Kidney (tissue), 14 donors: Measurements from ENCODE around the gene RGS1. TPM values are rescaled to one million over a fixed set of nuclear protein-coding genes. Genes with fewer than 3 reads are reported as not detected.

Experiments
- DNase-seq, 5 donors: peaks; one replicate each; pipeline ENCODE4 v3.0.0-alpha.2; 2013 to 2020
- FAIRE-seq: peaks from 2 replicates; lab custom pipeline; 2012; peaks lifted over from hg19 to GRCh38; lab: Jason Lieb, UNC
- H3K27ac ChIP-seq, 2 donors: one replicate each; pipeline ENCODE4 v1.7.0; 2013; ENCODE audit warnings: low read depth in 2 of 2, low read length in 2 of 2, inconsistent platforms in 1 of 2
- H3K27me3 ChIP-seq: one replicate; pipeline ENCODE4 v1.7.1; 2013; ENCODE audit warnings: low read length, inconsistent platforms; ENCODE audit not compliant: control insufficient read depth, insufficient read depth
- H3K36me3 ChIP-seq, 3 donors: one replicate each; pipeline versions ENCODE4 v1.7.0 to v1.7.1; 2013; ENCODE audit warnings: low read length in 3 of 3, control low read depth in 1 of 3, inconsistent platforms in 1 of 3; ENCODE audit not compliant: insufficient read depth in 3 of 3, control insufficient read depth in 2 of 3
- H3K4me1 ChIP-seq, 3 donors: one replicate each; pipeline versions ENCODE4 v1.7.0 to v1.7.1; 2013; ENCODE audit warnings: low read length in 3 of 3, inconsistent platforms in 1 of 3, low read depth in 1 of 3; ENCODE audit not compliant: control insufficient read depth in 2 of 3, insufficient read depth in 2 of 3
- H3K4me3 ChIP-seq, 3 donors: one replicate each; pipeline versions ENCODE4 v1.7.0 to v1.8.1; 2013; ENCODE audit warnings: low read length in 3 of 3, control low read depth in 1 of 3, inconsistent platforms in 1 of 3
- H3K9ac ChIP-seq, 3 donors: one replicate each; pipeline versions ENCODE4 v1.7.0 to v1.7.1; 2013; ENCODE audit warnings: low read length in 3 of 3, control low read depth in 1 of 3, inconsistent platforms in 1 of 3
- H3K9me3 ChIP-seq, 3 donors: one replicate each; pipeline versions ENCODE4 v1.7.0 to v1.7.1; 2013; ENCODE audit warnings: low read length in 3 of 3, control low read depth in 1 of 3, inconsistent platforms in 1 of 3; ENCODE audit not compliant: control insufficient read depth in 2 of 3, insufficient read depth in 1 of 3
- intact Hi-C: fragments of 100-400 bp; cut with DNase I; formaldehyde crosslinking; loops from one replicate; pipeline ENCODE4 v1.11.1; 2022
- polyA plus RNA-seq: library from polyadenylated mRNA; stranded (reverse); fragments of 350-450 nt; fragmentation: Illumina TruSeq; extraction: RNeasy Lipid Tissue Mini Kit (QIAGEN cat#74804); gene quantifications from one replicate; pipeline ENCODE4 v1.2.3, GENCODE V29; 2014; ENCODE audit warnings: low read depth, low replicate concordance; ENCODE audit not compliant: insufficient read depth
- total RNA-seq: library from RNA; stranded (reverse); fragmentation: NEBNext Ultra II Directional; extraction: Animal tissue kit (Norgen Biotek cat#: 25700); gene quantifications from one replicate; pipeline ENCODE4 v1.2.1, GENCODE V29; 2021
- TF ChIP-seq, protein P1 (sequence below): IDR thresholded peaks from 3 replicates; pipeline ENCODE4 v1.5.1; 2012; ENCODE audit warnings: mild to moderate bottlenecking, moderate library complexity, borderline replicate concordance; ENCODE audit not compliant: insufficient read depth; ENCODE audit errors: extremely low read depth
- donor health status: control.
- donor health status: control.
- donor health status: control.
- donor health status: control.
- donor health status: control.
- donor health status: DM: yes; HTN: yes; CAD: no.
- donor health status: Normal renal cell carcinoma (clear cell type).

The RGS1 gene
- total and polyA plus RNA-seq, 2 donors from 2014 or later, result 5.0 to 50.2 TPM

DNA sequence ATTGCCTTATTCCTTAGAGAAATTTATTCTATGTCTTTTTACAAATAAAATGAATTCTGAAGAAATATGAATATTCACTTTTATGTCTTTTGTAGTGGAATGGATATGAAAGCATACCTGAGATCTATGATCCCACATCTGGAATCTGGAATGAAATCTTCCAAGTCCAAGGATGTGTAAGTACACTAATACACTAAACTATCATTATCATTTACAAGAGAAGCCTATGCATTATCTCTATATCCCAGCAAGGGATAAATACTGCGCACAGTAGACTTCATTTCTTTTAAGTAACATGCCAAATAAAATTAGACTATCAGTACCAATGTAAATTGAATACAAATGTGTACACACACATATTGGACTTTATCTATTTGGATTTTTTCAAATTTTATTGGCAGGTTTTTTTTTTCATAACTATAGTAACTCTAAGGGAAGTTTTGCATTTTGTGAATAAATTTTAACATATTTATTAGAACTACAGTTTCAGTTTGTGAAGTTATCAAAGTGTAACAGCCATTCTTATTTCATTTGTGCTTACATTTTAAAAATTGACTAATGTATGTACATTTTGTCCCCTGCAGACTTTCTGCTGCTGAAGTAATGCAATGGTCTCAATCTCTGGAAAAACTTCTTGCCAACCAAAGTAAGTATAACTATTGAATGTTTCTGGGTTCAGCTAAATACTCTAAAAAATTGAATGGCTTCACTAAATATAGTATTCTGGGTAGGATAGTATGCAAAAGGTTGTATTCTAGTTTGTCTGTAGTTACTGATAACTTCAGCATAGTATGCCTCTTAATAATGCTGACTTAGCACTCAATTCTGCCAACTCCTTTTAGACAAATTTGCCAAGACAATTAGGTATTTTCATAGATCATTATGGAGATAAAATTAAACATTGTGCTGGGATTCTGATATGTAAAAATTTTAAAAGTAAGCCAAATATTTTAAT lies 894 bp downstream of the RGS1 start:
- H3K4me1 ChIP-seq, result no peaks in the 10 kb centered on the region
- TF ChIP-seq, protein P1, sequence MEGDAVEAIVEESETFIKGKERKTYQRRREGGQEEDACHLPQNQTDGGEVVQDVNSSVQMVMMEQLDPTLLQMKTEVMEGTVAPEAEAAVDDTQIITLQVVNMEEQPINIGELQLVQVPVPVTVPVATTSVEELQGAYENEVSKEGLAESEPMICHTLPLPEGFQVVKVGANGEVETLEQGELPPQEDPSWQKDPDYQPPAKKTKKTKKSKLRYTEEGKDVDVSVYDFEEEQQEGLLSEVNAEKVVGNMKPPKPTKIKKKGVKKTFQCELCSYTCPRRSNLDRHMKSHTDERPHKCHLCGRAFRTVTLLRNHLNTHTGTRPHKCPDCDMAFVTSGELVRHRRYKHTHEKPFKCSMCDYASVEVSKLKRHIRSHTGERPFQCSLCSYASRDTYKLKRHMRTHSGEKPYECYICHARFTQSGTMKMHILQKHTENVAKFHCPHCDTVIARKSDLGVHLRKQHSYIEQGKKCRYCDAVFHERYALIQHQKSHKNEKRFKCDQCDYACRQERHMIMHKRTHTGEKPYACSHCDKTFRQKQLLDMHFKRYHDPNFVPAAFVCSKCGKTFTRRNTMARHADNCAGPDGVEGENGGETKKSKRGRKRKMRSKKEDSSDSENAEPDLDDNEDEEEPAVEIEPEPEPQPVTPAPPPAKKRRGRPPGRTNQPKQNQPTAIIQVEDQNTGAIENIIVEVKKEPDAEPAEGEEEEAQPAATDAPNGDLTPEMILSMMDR, result no peak

DNA sequence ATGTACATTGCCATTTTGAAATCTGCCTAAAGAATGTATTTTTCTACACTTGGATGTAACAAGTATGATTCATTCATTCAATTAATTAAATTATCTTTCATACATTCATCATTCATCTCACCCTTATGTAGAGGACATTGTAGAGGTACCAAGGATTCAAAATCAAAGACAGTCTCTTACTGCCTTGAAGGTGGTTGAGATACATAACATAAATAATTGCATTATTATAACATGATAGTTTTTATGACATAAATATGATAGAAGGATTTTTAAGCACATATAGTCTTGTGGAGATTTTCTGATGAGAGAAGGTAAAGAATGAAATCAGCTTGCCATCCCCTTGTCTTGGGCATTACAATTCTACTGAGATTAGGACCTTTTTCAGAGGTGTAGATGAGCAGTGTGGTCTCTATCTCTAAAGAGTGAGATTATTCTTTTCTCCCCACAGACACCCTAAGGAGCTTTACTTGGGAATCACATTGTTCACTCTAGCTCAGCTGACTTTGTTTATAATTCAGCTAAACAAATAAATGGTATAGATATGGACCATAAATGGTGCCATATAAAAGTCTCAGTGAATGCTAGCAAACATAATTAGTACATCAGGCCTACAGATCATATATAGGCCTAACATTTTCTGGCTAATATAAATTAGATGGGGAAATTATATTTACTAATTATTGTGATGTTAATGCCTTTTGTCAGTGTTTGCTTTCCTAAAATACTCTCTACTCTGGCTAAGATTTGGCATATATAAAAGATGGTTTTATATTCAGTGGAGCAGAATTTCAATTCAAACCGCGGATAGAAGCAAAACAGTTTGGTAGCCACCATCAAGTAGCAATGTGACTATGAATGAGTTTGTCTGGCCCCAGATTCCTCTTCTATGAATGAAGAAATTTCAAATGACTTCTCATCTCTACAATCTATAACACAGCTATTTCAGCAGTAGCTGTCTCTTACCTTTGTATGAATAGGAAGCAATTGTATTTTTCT lies 1.9 kb downstream of the RGS1 start:
- Histone ChIP-seq H3K4me1 (no peaks in the 10 kb centered on the region), H3K9me3 (no peaks in the 10 kb centered on the region), H3K4me3 (no peak overlapping the region), H3K27ac (no peak overlapping the region), H3K27me3 (no peaks in the 10 kb centered on the region), H3K36me3 (no peaks in the 10 kb centered on the region), H3K9ac (no peak overlapping the region)
- intact Hi-C loops, result no loop called here
- FAIRE-seq (no peak), DNase-seq (no peak)
- TF ChIP-seq, protein P1, result no peak

More for the DNA sequence above, 894 bp downstream of the RGS1 start:
- H3K36me3 ChIP-seq, result no peaks in the 10 kb centered on the region
- H3K27me3 ChIP-seq, result no peaks in the 10 kb centered on the region
- H3K9ac ChIP-seq, result no peak overlapping the region
- intact Hi-C loops, result no loop called here
- FAIRE-seq (no peak), DNase-seq (no peak)
- H3K4me3 ChIP-seq, result no peak overlapping the region
- no peaks in the 10 kb centered on the region for H3K9me3 ChIP-seq
- no peak overlapping the region for H3K27ac ChIP-seq

DNA sequence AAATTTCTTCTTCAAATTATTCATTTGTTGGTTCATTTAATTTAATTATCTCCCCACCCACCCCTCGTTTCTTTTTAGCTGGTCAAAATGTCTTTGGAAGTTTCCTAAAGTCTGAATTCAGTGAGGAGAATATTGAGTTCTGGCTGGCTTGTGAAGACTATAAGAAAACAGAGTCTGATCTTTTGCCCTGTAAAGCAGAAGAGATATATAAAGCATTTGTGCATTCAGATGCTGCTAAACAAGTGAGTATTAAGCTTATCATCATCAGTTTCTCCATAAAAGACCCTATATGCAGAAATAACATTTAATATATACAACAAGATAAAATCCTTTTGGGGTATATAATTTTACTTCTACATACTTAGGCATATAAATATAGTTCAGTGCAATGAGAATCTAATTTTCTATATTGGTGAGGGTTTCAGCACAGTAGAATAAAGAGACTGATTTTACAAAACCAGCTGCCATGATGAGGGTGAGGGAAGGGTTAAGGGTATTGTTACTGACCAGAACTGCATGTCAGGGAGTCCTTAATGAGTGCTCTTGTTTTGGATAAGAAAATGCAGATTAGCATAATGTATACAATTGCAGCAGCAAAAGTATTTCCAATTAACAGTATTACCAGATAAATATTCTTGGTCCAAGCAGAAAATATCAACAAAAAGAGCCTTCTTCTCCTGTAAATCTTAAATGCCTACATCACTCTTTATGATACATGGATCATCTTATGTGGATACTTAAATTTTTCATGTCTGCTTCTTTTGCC lies 2.8 kb downstream of the RGS1 start:
- no peaks in the 10 kb centered on the region for H3K27me3 ChIP-seq
- no peak overlapping the region for H3K27ac ChIP-seq
- no peak for FAIRE-seq
- no peak for DNase-seq
- no peak overlapping the region for H3K4me3 ChIP-seq
- H3K9ac ChIP-seq, result no peak overlapping the region
- H3K4me1 ChIP-seq, result no peaks in the 10 kb centered on the region
- no peaks in the 10 kb centered on the region for H3K36me3 ChIP-seq
- H3K9me3 ChIP-seq, result no peaks in the 10 kb centered on the region
- TF ChIP-seq, protein P1, result no peak
- intact Hi-C loops, result no loop called here
